Measurements from ENCODE around the gene TNNC2. TPM values are rescaled to one million over a fixed set of nuclear protein-coding genes. Genes with fewer than 3 reads are reported as not detected.
A peak's percentile ranks its signal among the peaks of the same experiment; 100 is the strongest.

Gene TNNC2
- total and polyA plus RNA-seq, 2 of the 8 experiments (the other 6 are each of a cell fraction or from before 2014, with no cell fraction given) = 5.7 to 7.6 TPM

DNA sequence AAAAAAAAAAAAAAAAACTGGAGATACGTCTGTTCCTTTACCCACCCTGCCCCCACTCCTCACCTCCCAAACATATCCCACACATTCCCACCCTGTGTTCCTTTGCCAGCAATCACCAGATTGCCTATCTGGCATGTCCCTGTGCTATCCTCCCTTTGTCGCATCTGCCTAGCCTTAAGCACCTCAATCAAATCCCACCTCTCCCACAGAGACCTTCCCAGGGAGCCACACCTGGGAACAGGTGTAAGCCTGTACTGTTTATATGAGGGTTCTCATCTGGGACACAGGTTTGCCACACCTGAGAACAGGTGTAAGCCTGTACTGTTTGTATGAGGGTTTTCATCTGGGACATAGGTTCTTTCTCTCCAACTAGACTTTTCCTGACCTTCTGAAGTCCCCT lies 52.2 kb downstream of the TNNC2 start:
- peaks cover 0 to 4% (median 1%) of the 10 kb centered on the region in 4 experiments; a peak in 4 of 7 replicates for H3K4me1 ChIP-seq (replicated peaks in 1 of 4; ENCODE audit: control insufficient read depth in 3 of 4, insufficient read depth in 4 of 4, low read length in 3 of 4)
- 89% methylated on average over 2 of the region's 2 CpGs; no CpG with 5 or more reads in 1 of the 2 experiments for WGBS, 2 experiments (ENCODE audit: extremely low coverage in 1 of 2, insufficient coverage in 1 of 2, insufficient read length in 1 of 2, insufficient replicate concordance in 2 of 2, low coverage in 1 of 2, low lambda C conversion rate in 2 of 2, missing lambda C conversion rate in 1 of 2)
- no peak overlapping the region for H3K14ac ChIP-seq (ENCODE audit: insufficient read length)
- H3K9me3 ChIP-seq (ENCODE audit: insufficient read depth in 2 of 2, low read depth in 1 of 2, low read length in 1 of 2) = no peaks in the 10 kb centered on the region
- no peak overlapping the region for H3K23ac ChIP-seq (ENCODE audit: insufficient read length)
- no peak overlapping the region for H3K4me3 ChIP-seq (ENCODE audit: extremely low read depth in 1 of 4, insufficient read depth in 2 of 4, low read depth in 3 of 4, low read length in 4 of 4)
- no peak overlapping the region for H4K5ac ChIP-seq (ENCODE audit: insufficient read length, low read depth, low read length)
- H2BK120ac ChIP-seq (replicated peaks; ENCODE audit: low read depth, low read length) = no peak overlapping the region
- H3K36me3 ChIP-seq (ENCODE audit: control insufficient read depth in 2 of 4, insufficient read depth in 4 of 4, low read length in 3 of 4) = no peaks in the 10 kb centered on the region
- H3K18ac ChIP-seq (ENCODE audit: extremely low read depth, low read length) = no peak overlapping the region; the same call in 1 of the 2 replicates
- H2BK20ac ChIP-seq (ENCODE audit: low read length) = no peak overlapping the region
- no peak overlapping the region for H4K91ac ChIP-seq (replicated peaks; ENCODE audit: insufficient read length, low read length)
- TF ChIP-seq KDM1A (IDR thresholded peaks at IDR 0.05; ENCODE audit: borderline replicate concordance, low read length) (no peak), JUN (IDR thresholded peaks at IDR 0.05; ENCODE audit: low read depth, low read length) (no peak), TCF12 (IDR thresholded peaks at IDR 0.05; ENCODE audit: low read depth, low read length) (no peak)
- 0 out of 2 replicates have a peak overlapping the region, but pooled peaks have one; percentile 9 for H2BK12ac ChIP-seq (ENCODE audit: low read depth, low read length)
- no peak overlapping the region for H2AFZ ChIP-seq (ENCODE audit: low read length)
- H3K79me2 ChIP-seq (ENCODE audit: control insufficient read depth in 1 of 2, insufficient read depth in 2 of 2, low read length in 2 of 2) = no peaks in the 10 kb centered on the region
- DNase-seq (ENCODE audit: low read depth in 1 of 2, low spot score in 2 of 2) = no peak
- no peaks in the 10 kb centered on the region for H3K23me2 ChIP-seq (ENCODE audit: low read depth, low read length)
- H3K4ac ChIP-seq (replicated peaks; ENCODE audit: insufficient read length, low read depth, low read length) = no peak overlapping the region
- H3K79me1 ChIP-seq (ENCODE audit: low read depth, low read length) = no peaks in the 10 kb centered on the region
- H3K27ac ChIP-seq (ENCODE audit: low read depth, low read length) = no peak overlapping the region
- H4K8ac ChIP-seq (ENCODE audit: extremely low read depth, insufficient read depth, low read length) = no peak overlapping the region
- ChIA-PET POLR2A (ENCODE audit: partially characterized antibody) (no interaction called here), CTCF (ENCODE audit: partially characterized antibody) (interaction anchor here (0.7 to 1.6 kb wide), 4 partner anchors 181 to 457 kb away, joined by 3 to 7 read pairs (median 4); no protein-coding TSS in a partner anchor)
- H2BK15ac ChIP-seq (ENCODE audit: low read length) = peak overlapping the region; percentile 46; the same call in 1 of the 2 replicates
- 0 out of 2 replicates have a peak overlapping the region, but pooled peaks have one; percentile 9 for H2AK5ac ChIP-seq (ENCODE audit: low read depth, low read length)
- no peak overlapping the region for H3K9ac ChIP-seq (replicated peaks in 1 of 4; ENCODE audit: extremely low read depth in 1 of 4, low read depth in 3 of 4, low read length in 3 of 4)
- no peak overlapping the region for H3K4me2 ChIP-seq (ENCODE audit: insufficient read depth in 1 of 2, low read depth in 2 of 2, low read length in 2 of 2)
- no peak overlapping the region for H3K56ac ChIP-seq (replicated peaks; ENCODE audit: insufficient read length, low read depth, low read length)
- H2BK5ac ChIP-seq (ENCODE audit: low read depth, low read length) = no peak overlapping the region
- H4K20me1 ChIP-seq (replicated peaks in 1 of 2; ENCODE audit: control insufficient read depth in 1 of 2, insufficient read depth in 2 of 2, low read length in 2 of 2) = no peaks in the 10 kb centered on the region
- no peaks in the 10 kb centered on the region for H3K27me3 ChIP-seq (replicated peaks in 1 of 4; ENCODE audit: control insufficient read depth in 3 of 4, extremely low read depth in 1 of 4, insufficient read depth in 3 of 4, low read length in 3 of 4)
- no peak for FAIRE-seq

Small RNAs within 50 kb of the gene (small RNA-seq; reads per million reads assigned to genes)
- gene RNU6ATAC38P (ENCODE audit: insufficient read depth) = not detected

Other genes with a start within 250 kb of the TNNC2 start
- gene WFDC8, start 248.0 kb downstream of the TNNC2 start, total RNA-seq (2021; fragmentation: NEBNext Ultra II Directional; extraction: Animal tissue kit (Norgen Biotek cat#: 25700)) = not detected in 2 replicates
- gene WFDC8, start 248.0 kb downstream of the TNNC2 start, polyA plus RNA-seq (2011; rRNA removed) = not detected in 2 replicates
- gene WFDC10A, start 197.6 kb downstream of the TNNC2 start, total RNA-seq (2021; fragmentation: NEBNext Ultra II Directional; extraction: Animal tissue kit (Norgen Biotek cat#: 25700)) = not detected in 2 replicates
- gene WFDC10A, start 197.6 kb downstream of the TNNC2 start, polyA plus RNA-seq (2011; rRNA removed) = not detected in 2 replicates
- not detected in 2 replicates for gene WFDC9, start 196.0 kb downstream of the TNNC2 start, total RNA-seq (2021; fragmentation: NEBNext Ultra II Directional; extraction: Animal tissue kit (Norgen Biotek cat#: 25700))
- gene WFDC9, start 196.0 kb downstream of the TNNC2 start, polyA plus RNA-seq (2011; rRNA removed) = not detected in 2 replicates
- not detected in 2 replicates for gene WFDC11, start 157.1 kb downstream of the TNNC2 start, total RNA-seq (2021; fragmentation: NEBNext Ultra II Directional; extraction: Animal tissue kit (Norgen Biotek cat#: 25700))
- gene WFDC11, start 157.1 kb downstream of the TNNC2 start, polyA plus RNA-seq (2011; rRNA removed) = not detected in 2 replicates
- gene WFDC13, start 125.3 kb downstream of the TNNC2 start, total RNA-seq (2021; fragmentation: NEBNext Ultra II Directional; extraction: Animal tissue kit (Norgen Biotek cat#: 25700)) = not detected in 2 replicates
- not detected in 2 replicates for gene WFDC13, start 125.3 kb downstream of the TNNC2 start, polyA plus RNA-seq (2011; rRNA removed)
- gene WFDC10B, start 122.3 kb downstream of the TNNC2 start, total RNA-seq (2021; fragmentation: NEBNext Ultra II Directional; extraction: Animal tissue kit (Norgen Biotek cat#: 25700)) = 0.54 TPM in 1 of 2 replicates, not detected in the other
- 0.21 and 0.36 TPM in 2 replicates for gene WFDC10B, start 122.3 kb downstream of the TNNC2 start, polyA plus RNA-seq (2011; rRNA removed)
- not detected in 2 replicates for gene SPINT4, start 105.0 kb downstream of the TNNC2 start, total RNA-seq (2021; fragmentation: NEBNext Ultra II Directional; extraction: Animal tissue kit (Norgen Biotek cat#: 25700))
- gene SPINT4, start 105.0 kb downstream of the TNNC2 start, polyA plus RNA-seq (2011; rRNA removed) = not detected in 2 replicates
- 0.50 TPM in 1 of 2 replicates, not detected in the other for gene WFDC3, start 35.4 kb downstream of the TNNC2 start, total RNA-seq (2021; fragmentation: NEBNext Ultra II Directional; extraction: Animal tissue kit (Norgen Biotek cat#: 25700))
- gene WFDC3, start 35.4 kb downstream of the TNNC2 start, polyA plus RNA-seq (2011; rRNA removed) = 0.11 and 0.60 TPM in 2 replicates
- 38.4 and 41.9 TPM in 2 replicates for gene DNTTIP1, start 35.4 kb downstream of the TNNC2 start, total RNA-seq (2021; fragmentation: NEBNext Ultra II Directional; extraction: Animal tissue kit (Norgen Biotek cat#: 25700))
- 32.6 and 34.9 TPM in 2 replicates for gene DNTTIP1, start 35.4 kb downstream of the TNNC2 start, polyA plus RNA-seq (2011; rRNA removed)
- 243 and 255 TPM in 2 replicates for gene UBE2C, start 14.7 kb downstream of the TNNC2 start, total RNA-seq (2021; fragmentation: NEBNext Ultra II Directional; extraction: Animal tissue kit (Norgen Biotek cat#: 25700))
- gene UBE2C, start 14.7 kb downstream of the TNNC2 start, polyA plus RNA-seq (2011; rRNA removed) = 312 and 326 TPM in 2 replicates
- gene SNX21, start 6.5 kb upstream of the TNNC2 start, total RNA-seq (2021; fragmentation: NEBNext Ultra II Directional; extraction: Animal tissue kit (Norgen Biotek cat#: 25700)) = 16.1 and 16.8 TPM in 2 replicates
- 15.8 and 28.2 TPM in 2 replicates for gene SNX21, start 6.5 kb upstream of the TNNC2 start, polyA plus RNA-seq (2011; rRNA removed)
- 37.3 and 37.6 TPM in 2 replicates for gene ACOT8, start 30.1 kb upstream of the TNNC2 start, total RNA-seq (2021; fragmentation: NEBNext Ultra II Directional; extraction: Animal tissue kit (Norgen Biotek cat#: 25700))
- gene ACOT8, start 30.1 kb upstream of the TNNC2 start, polyA plus RNA-seq (2011; rRNA removed) = 88.8 and 127 TPM in 2 replicates
- gene ZSWIM3, start 30.3 kb upstream of the TNNC2 start, total RNA-seq (2021; fragmentation: NEBNext Ultra II Directional; extraction: Animal tissue kit (Norgen Biotek cat#: 25700)) = 6.8 and 6.9 TPM in 2 replicates
- 5.4 and 5.5 TPM in 2 replicates for gene ZSWIM3, start 30.3 kb upstream of the TNNC2 start, polyA plus RNA-seq (2011; rRNA removed)
- gene ZSWIM1, start 53.9 kb upstream of the TNNC2 start, total RNA-seq (2021; fragmentation: NEBNext Ultra II Directional; extraction: Animal tissue kit (Norgen Biotek cat#: 25700)) = 15.6 and 16.7 TPM in 2 replicates
- gene ZSWIM1, start 53.9 kb upstream of the TNNC2 start, polyA plus RNA-seq (2011; rRNA removed) = 13.2 and 14.1 TPM in 2 replicates
- gene SPATA25, start 60.3 kb upstream of the TNNC2 start, total RNA-seq (2021; fragmentation: NEBNext Ultra II Directional; extraction: Animal tissue kit (Norgen Biotek cat#: 25700)) = 2.5 and 3.0 TPM in 2 replicates
- 2.0 and 3.2 TPM in 2 replicates for gene SPATA25, start 60.3 kb upstream of the TNNC2 start, polyA plus RNA-seq (2011; rRNA removed)
- gene NEURL2, start 63.9 kb upstream of the TNNC2 start, total RNA-seq (2021; fragmentation: NEBNext Ultra II Directional; extraction: Animal tissue kit (Norgen Biotek cat#: 25700)) = 5.2 and 6.9 TPM in 2 replicates
- gene NEURL2, start 63.9 kb upstream of the TNNC2 start, polyA plus RNA-seq (2011; rRNA removed) = 6.9 and 10.3 TPM in 2 replicates
- 49.7 and 52.5 TPM in 2 replicates for gene CTSA, start 64.0 kb upstream of the TNNC2 start, total RNA-seq (2021; fragmentation: NEBNext Ultra II Directional; extraction: Animal tissue kit (Norgen Biotek cat#: 25700))
- 74.0 and 81.4 TPM in 2 replicates for gene CTSA, start 64.0 kb upstream of the TNNC2 start, polyA plus RNA-seq (2011; rRNA removed)
- 120 TPM in 2 replicates for gene PLTP, start 84.8 kb upstream of the TNNC2 start, total RNA-seq (2021; fragmentation: NEBNext Ultra II Directional; extraction: Animal tissue kit (Norgen Biotek cat#: 25700))
- 194 and 268 TPM in 2 replicates for gene PLTP, start 84.8 kb upstream of the TNNC2 start, polyA plus RNA-seq (2011; rRNA removed)
- gene PCIF1, start 107.4 kb upstream of the TNNC2 start, total RNA-seq (2021; fragmentation: NEBNext Ultra II Directional; extraction: Animal tissue kit (Norgen Biotek cat#: 25700)) = 27.2 and 30.3 TPM in 2 replicates
- gene PCIF1, start 107.4 kb upstream of the TNNC2 start, polyA plus RNA-seq (2011; rRNA removed) = 30.6 and 54.7 TPM in 2 replicates
- 14.6 and 15.9 TPM in 2 replicates for gene ZNF335, start 144.9 kb upstream of the TNNC2 start, total RNA-seq (2021; fragmentation: NEBNext Ultra II Directional; extraction: Animal tissue kit (Norgen Biotek cat#: 25700))
- 12.4 and 17.1 TPM in 2 replicates for gene ZNF335, start 144.9 kb upstream of the TNNC2 start, polyA plus RNA-seq (2011; rRNA removed)
- gene MMP9, start 181.6 kb upstream of the TNNC2 start, total RNA-seq (2021; fragmentation: NEBNext Ultra II Directional; extraction: Animal tissue kit (Norgen Biotek cat#: 25700)) = 1.7 and 2.2 TPM in 2 replicates
- 1.5 and 1.6 TPM in 2 replicates for gene MMP9, start 181.6 kb upstream of the TNNC2 start, polyA plus RNA-seq (2011; rRNA removed)
- 5.9 and 7.3 TPM in 2 replicates for gene SLC12A5, start 201.9 kb upstream of the TNNC2 start, total RNA-seq (2021; fragmentation: NEBNext Ultra II Directional; extraction: Animal tissue kit (Norgen Biotek cat#: 25700))
- 1.9 and 2.8 TPM in 2 replicates for gene SLC12A5, start 201.9 kb upstream of the TNNC2 start, polyA plus RNA-seq (2011; rRNA removed)

Data from H1 (cell line).